Measurements from ENCODE around the gene MUC5B. TPM values are rescaled to one million over a fixed set of nuclear protein-coding genes. Genes with fewer than 3 reads are reported as not detected.
"Not testable (repeated sequence)": the region's sequence is repeated elsewhere in the genome, so short reads cannot be mapped to it uniquely, and the experiment has no call there.

The MUC5B gene
- total RNA-seq, 1 donor from 2014 or later, result not detected

GRCh38 chr11:1188451-1189130 is 34.3 kb upstream of the MUC5B start:
- intact Hi-C loops (cut with micrococcal nuclease), result not testable (repeated sequence)

GRCh38 chr11:1189816-1190215 is 33.0 kb upstream of the MUC5B start:
- intact Hi-C loops (cut with micrococcal nuclease), result not testable (repeated sequence)

- intact Hi-C loops (cut with micrococcal nuclease), result not testable (repeated sequence)
Observed at GRCh38 chr11:1191786-1192470, 30.9 kb upstream of the MUC5B start.

GRCh38 chr11:1192741-1193325 is 30.0 kb upstream of the MUC5B start:
- intact Hi-C loops (cut with micrococcal nuclease), result no loop called here

- intact Hi-C loops (cut with micrococcal nuclease), result no loop called here
Observed at GRCh38 chr11:1193326-1194230, 29.3 kb upstream of the MUC5B start.

- intact Hi-C loops (cut with micrococcal nuclease), result no loop called here
Observed at GRCh38 chr11:1194231-1194976, 28.5 kb upstream of the MUC5B start.

- intact Hi-C loops (cut with micrococcal nuclease), result no loop called here
Observed at GRCh38 chr11:1194977-1195681, 27.7 kb upstream of the MUC5B start.

GRCh38 chr11:1195682-1196515 is 27.0 kb upstream of the MUC5B start:
- intact Hi-C loops (cut with micrococcal nuclease), result no loop called here

- intact Hi-C loops (cut with micrococcal nuclease), result no loop called here
Observed at GRCh38 chr11:1196516-1197391, 26.1 kb upstream of the MUC5B start.

GRCh38 chr11:1197431-1197885 is 25.4 kb upstream of the MUC5B start:
- intact Hi-C loops (cut with micrococcal nuclease), result no loop called here

GRCh38 chr11:1197886-1198560 is 24.8 kb upstream of the MUC5B start:
- intact Hi-C loops (cut with micrococcal nuclease), result no loop called here

GRCh38 chr11:1198561-1199240 is 24.2 kb upstream of the MUC5B start:
- intact Hi-C loops (cut with micrococcal nuclease), result no loop called here

GRCh38 chr11:1199241-1199750 is 23.6 kb upstream of the MUC5B start:
- intact Hi-C loops (cut with micrococcal nuclease), result no loop called here

GRCh38 chr11:1199751-1200610 is 22.9 kb upstream of the MUC5B start:
- intact Hi-C loops (cut with micrococcal nuclease), result no loop called here

- intact Hi-C loops (cut with micrococcal nuclease), result no loop called here
Observed at GRCh38 chr11:1200611-1201191, 22.2 kb upstream of the MUC5B start.

Data from T-helper 2 cell treated with Interferon-gamma antibody and Interleukin-4, amounts not matched to agents 100 ng/mL and 5 ng/mL, for 36 hours (primary cell).